NOMO-1 treated with DMSO at 0.1 percent for 48 hours (cell line): Measurements from ENCODE around the gene PLD2.
A peak's percentile ranks its signal among the peaks of the same experiment; 100 is the strongest.
"Not testable (repeated sequence)": the region's sequence is repeated elsewhere in the genome, so short reads cannot be mapped to it uniquely, and the experiment has no call there.

Experiments used
- DNase-seq: peaks from one replicate; lab custom pipeline; 2025; ENCODE audit not compliant: unreplicated experiment; lab: John Stamatoyannopoulos, UW

The PLD2 gene

GRCh38 chr17:4854111-4854681, 47.2 kb downstream of the PLD2 start:
- DNase-seq = no peak

GRCh38 chr17:4856271-4856936, 49.5 kb downstream of the PLD2 start:
- no peak for DNase-seq

DNA sequence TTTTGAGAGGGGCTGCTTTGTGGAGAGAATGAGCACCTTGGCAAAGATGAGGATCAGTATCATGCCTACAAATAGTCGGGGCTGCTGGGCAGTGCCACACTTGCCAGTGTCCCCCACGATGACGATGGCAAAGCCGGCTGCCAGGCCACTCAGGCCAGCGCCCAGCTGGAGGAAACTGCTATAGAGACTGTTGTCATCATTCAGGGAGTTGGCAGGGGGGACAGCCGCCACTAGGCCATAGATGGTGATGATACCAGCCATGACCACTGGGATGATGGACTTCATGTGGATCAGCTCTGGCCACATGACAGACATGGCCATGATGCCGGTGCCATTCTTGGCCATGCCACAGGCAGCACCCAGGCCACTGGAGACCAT, 50.0 kb downstream of the PLD2 start:
- DNase-seq = no peak

GRCh38 chr17:4857347-4857746, 50.4 kb downstream of the PLD2 start:
- not testable (repeated sequence) for DNase-seq

DNA sequence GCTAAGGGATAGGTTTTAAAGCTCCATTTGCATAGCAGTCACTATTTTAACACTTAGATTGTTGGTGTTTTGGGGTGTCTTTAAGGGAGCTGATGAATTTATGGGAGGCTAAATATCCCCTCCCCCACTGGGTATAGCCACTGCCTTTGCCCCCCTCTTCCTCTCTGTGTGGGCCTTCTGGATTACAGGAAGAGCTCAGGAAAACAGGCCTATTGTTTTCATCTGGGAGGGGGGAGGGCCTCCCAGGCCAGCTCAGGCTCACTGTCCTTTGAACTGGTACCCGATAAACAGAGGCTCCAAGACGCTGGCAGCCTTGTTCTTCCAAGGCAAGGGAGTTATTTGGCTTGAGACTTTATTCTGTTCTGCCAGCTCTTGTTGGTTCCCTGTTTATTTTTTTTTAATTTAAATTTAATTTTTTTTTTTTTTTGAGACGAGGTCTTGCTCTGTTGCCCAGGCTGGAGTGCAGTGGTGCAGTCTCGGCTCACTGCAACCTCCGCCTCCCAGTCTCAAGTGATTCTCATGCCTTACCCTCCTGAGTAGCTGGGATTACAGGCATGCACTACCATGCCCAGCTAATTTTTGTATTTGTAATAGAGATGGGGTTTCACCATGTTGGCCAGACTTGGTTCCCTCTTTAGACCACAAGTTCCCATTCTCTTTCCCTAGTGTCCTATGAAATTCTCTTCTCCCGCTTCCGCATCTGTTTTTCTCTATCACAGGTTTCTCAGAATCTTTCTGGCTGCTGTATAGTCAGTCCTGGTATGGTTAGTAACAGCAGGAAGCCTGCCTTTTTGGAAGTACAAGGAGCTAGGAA, 51.3 kb downstream of the PLD2 start:
- no peak for DNase-seq

GRCh38 chr17:4858882-4859260, 51.9 kb downstream of the PLD2 start:
- DNase-seq = no peak

DNA sequence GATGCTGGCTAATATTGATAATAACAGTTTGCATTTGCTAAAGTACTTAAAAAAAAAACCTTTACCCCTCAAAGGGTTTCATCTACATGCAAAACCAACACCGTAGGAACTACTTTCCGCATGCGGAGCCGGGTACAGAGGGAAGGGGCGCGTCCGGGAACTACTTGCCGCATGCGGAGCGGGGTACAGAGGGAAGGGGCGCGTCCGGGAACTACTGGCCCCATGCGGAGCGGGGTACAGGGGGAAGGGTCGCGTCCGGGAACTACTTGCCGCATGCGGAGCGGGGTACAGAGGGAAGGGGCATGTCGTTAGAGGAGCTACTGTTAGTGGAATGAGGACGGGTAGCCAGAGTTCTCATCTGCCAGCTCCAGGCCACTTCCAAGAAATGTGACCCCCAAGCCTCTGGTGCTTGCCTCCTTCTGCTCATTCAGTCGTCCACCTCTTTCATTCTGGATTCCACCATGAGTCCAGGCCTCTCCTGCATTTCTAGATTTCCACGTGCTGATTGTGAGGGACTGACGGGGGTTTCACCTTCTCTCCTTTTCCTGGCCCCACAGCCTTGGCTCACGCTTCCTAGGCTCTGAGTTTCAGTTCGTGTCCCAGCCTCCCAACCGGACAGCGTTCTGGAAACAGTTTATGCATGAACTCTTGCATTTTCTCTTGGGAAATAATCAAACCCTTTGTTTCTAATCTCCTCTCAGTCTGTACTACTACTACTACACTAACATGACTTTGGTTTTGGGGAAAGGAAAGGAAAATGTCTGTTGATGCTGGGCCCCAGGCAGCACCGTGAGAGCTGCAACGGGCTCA, 53.1 kb downstream of the PLD2 start:
- no peak for DNase-seq

DNA sequence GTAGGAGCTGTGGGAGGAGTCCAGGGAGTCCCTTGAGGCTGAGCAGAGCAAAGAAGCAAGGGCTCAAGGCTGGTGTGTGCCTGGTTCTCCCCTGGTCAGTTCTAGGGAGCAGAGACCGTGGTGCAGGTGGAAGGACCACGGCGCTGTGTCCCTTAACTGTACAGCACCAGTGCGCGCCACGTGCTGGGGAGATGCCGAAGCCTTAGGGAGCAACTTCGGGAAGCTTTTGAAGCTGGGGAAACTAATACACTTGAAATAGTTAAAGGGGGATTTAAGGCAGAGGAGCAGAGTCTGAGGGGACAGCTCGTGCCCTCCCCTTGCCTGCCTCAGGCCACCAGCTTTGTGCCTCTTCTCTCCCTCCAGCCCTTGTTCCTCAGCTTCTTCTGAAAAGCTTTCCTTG, 53.7 kb downstream of the PLD2 start:
- DNase-seq = no peak

DNA sequence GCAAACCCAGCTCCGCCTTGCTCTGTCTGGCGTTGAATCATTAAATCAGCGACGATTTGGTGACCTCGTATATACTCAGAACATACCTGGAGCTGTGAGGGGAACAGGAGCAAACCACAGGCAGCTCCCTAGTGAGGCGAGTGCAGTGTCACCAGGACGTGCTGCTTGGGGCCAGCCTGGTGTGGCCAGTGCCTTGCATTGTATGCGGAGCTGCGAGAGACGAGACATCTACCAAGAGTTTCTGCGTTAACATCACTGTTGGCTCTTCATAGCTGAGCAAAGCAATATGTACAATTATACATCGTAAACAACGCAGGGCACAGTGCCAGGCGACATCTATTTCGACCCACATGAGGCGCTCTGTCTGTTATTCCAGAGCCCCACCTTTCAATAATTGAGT, 54.1 kb downstream of the PLD2 start:
- DNase-seq = no peak

GRCh38 chr17:4862720-4863119, 55.8 kb downstream of the PLD2 start:
- DNase-seq = no peak

GRCh38 chr17:4863321-4863720, 56.4 kb downstream of the PLD2 start:
- no peak for DNase-seq

DNA sequence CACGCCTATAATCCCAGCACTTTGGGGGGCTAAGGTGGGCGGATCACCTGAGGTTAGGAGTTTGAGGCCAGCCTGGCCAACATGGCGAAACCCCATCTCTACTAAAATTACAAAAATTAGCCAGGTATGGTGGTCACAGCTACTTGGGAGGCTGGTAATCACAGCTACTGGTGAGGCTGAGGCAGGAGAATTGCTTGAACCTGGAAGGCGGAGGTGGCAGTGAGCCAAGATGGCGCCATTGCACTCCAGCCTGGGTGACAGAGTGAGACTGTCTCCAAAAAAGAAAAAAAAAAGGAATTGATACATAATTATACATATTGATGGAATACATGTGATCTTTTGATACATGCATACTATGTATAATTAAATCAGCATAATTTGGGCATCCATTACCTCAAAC, 60.6 kb downstream of the PLD2 start:
- not testable (repeated sequence) for DNase-seq

GRCh38 chr17:4869058-4869998, 62.4 kb downstream of the PLD2 start:
- DNase-seq = peak; percentile 27

- DNase-seq = peak; percentile 75
Measured at GRCh38 chr17:4870855-4871254, 63.9 kb downstream of the PLD2 start.

DNA sequence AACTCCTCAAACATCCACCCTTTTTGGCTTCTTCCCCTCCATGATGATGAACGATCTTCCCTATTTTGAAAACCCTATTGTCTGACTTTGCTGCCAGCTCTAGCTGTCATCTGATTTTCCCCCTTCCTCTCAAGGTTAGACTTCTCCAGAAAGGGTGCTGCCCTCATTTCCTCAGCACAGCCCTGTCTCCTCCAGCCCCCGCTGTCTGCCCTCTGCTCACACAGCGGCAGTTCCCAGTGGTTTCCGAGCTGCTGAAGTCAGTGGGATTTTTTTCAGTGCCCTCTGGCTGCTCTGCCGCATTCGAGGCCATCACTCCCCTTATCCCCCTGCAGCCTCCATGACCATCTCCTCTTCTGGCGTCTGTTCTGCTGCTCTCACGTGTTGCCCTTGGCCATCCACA, 65.8 kb downstream of the PLD2 start:
- DNase-seq = no peak
